HG03039 (cell line): Measurements from ENCODE around the gene CACNA2D1.

Experiments used
- ATAC-seq: cut with Tn5 transposase; IDR thresholded peaks from one replicate; pipeline ENCODE4 v1.9.1; 2021; ENCODE audit warnings: mild to moderate bottlenecking, moderate library complexity; ENCODE audit not compliant: unreplicated experiment

The CACNA2D1 gene

GRCh38 chr7:82443547-82444219 lies at the start of gene CACNA2D1:
TSS of gene CACNA2D1 (minus strand) at chr7:82443777.
- no peak for ATAC-seq

DNA sequence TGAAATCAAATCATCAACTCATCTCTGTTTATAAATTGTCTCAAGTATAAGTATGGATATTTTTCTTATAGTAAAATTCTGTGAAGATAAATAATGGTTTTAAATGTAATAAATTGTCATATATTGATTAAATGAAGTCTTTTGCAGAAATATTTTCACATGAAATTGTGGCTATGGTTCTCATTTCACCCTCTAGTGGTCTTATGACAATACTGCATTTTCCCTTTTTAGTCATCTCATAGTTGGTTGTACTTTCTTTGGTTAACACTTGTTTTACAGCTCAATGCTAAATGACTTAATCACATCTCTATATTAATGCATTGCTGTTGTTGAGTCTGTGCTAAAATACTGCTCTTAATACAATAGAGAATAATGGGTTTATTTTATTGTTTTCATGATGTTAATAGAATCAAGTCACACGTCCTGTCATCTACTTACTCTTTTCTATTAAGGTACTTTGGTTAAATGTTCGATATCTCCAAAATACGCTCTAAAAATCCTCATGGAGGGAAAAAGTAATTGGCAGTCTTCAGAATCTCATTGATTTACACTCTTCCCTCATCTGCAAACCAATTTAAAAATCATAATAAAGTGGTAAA lies 38.0 kb upstream of the CACNA2D1 start:
- ATAC-seq: no peak

GRCh38 chr7:82477733-82478515 lies 34.3 kb upstream of the CACNA2D1 start:
- ATAC-seq: no peak

- ATAC-seq: no peak
Measured at GRCh38 chr7:82472966-82473365, 29.4 kb upstream of the CACNA2D1 start.

DNA sequence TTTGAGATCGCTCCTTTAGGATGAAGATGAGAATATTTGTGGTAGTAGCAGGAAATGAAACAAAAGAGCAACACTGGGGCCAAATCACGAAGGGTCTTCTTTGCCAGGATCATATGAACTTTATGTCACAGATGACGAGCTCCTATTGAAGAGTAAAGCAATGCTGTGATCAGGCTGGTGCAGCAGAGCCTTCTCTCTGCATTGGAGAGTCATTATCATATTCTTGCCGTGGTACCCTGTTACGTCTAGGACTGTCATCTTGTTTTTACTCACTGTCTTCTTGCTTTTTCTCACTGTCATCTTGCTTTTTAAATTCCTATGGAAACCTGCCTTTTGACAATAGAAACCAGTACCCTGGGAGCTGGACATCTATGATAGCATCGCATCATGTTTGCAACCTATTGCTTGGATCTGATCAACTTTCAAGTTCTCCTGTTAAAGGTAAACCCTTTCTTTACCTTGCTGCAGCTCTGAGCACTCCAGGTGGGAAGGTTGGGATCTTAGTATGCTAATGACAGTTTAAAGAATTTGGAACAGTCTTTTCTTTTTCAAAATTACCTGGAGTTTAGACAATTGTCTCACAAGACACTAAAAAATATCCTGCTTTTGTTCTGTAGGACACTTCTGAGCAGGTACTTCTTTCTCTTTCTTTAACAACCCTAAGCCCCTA lies 27.9 kb upstream of the CACNA2D1 start:
- ATAC-seq: no peak

- ATAC-seq: no peak
Measured at GRCh38 chr7:82469207-82469606, 25.6 kb upstream of the CACNA2D1 start.

DNA sequence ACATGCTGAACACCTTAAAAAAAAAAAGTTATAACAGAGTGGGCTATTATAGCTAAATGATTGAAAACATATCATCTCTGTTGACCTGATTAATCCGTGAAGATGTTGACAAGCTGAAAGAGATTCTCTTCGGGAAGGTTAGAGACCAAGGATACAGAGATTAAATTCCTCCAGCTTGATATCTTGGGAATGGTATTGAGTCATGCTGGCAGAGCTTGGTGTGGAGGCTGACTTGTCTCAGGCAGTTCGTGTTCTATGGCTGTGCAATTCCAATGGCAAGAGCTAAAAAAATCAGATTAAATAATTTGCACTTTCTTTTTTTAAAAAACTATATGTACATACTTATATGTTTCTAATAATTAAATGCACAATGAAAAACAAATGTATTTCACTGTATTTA lies 24.9 kb upstream of the CACNA2D1 start:
- no peak for ATAC-seq

- no peak for ATAC-seq
Measured at GRCh38 chr7:82467020-82467419, 23.4 kb upstream of the CACNA2D1 start.

- no peak for ATAC-seq
Measured at GRCh38 chr7:82464372-82464771, 20.8 kb upstream of the CACNA2D1 start.

GRCh38 chr7:82455295-82455694 lies 11.7 kb upstream of the CACNA2D1 start:
- ATAC-seq: no peak

DNA sequence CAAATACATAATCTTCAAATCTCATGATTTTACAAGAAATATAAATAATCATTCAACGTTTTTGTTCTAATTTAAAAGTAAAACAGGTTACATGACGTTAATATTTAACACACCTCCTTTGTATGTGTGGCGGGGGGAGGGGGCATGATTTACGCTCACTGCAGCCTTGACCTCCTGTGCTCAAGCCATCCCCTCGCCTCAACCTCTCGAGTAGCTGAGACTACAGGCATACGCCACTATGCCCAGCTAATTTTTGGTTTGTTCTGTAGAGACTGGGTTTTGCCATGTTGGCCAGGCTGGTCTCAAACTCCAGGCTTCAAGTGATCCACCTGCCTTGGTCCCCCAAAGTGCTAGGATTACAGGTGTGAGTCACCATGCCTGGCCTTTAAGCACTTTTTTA lies 7.2 kb upstream of the CACNA2D1 start:
- no peak for ATAC-seq

DNA sequence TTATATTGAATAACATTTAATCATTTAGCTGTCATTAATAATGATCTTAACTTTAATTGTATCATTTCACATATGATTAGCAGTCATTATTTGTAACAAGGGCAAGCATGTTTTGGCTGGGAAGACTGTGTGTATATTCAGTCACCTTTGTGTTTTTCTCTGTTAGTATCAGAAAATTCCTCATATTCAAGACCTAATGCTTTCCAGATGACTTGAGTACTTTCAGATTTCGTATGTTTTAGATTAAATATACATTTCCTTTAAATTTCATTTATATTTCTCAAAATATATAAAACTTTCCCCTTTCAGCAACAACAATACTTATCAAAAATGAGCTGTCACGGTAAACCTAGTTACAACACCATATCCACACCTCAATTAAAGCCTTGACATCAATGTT lies 6.3 kb upstream of the CACNA2D1 start:
- ATAC-seq: no peak

DNA sequence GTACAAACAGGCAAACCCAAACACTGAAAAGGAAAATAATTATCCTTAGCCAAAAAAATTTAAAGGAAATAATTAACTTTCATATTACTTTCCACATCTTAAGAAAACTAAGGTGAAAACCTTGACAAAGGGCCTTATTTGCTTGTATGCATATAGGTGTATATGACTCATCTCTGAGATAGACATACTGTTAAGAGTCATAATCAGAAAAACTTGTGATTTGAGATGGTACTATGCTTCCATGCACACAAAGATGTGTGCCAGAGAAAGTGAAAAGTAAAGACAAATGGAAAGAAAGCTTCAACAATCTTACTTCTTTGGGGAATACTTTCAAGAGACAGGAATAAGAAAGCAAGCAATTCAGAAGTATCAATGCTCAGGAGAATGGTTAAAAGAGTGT lies 3.3 kb upstream of the CACNA2D1 start:
- no peak for ATAC-seq

DNA sequence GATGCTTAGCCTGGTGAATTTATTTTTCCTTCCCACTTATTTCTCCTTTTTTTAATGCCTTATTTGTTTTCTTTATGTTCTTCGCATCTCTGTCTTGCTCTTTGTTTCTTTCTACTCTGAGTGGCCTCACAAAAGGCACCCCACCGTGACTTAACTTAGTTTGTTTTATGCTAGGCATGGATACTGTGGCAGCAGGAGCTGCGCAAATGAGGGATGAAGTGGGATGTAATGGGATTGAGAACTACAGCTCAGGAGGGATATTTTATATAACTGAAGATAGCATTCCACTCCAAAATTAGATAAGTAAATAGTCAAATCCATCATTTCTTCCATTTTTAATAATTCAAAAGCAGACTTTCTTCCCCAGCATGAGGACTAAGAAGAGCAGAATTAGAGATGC lies 1.7 kb upstream of the CACNA2D1 start:
- no peak for ATAC-seq

DNA sequence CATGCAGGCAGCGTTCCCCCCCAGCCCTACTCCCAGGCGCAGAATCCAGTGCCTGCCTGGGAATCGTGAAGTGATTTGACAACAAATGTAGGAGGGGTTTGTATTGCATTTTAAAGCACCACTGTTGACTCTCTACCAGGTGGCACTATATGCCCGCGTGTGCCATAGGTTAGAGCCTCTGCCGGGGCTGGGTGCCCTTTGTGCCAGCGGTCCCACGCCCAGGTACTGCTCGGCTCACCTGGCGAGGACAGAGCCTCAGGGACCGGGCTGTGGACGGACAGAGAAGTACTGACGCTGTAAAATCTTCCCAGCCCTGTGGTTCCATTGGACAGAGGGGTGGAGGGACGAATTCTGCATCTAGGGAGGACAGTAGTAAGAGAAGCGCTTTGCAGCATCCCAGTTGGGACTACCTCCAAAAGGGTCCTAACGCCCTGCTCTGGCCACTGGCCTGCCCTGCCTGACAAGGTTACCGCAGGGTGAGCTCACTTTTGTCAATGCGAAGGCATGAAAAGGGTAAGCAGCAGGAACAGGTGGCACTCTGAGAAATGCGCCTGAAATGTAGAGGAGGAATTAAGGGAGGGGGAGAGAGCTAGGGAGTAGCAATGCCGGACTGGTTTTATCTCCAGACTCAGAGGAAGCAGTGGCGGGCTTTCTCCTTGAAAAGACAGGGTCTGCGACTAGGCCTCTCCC lies 788 bp upstream of the CACNA2D1 start:
- ATAC-seq: no peak

GRCh38 chr7:82443036-82443546 lies 486 bp downstream of the CACNA2D1 start:
- no peak for ATAC-seq

- no peak for ATAC-seq
Measured at GRCh38 chr7:82442492-82443035, 1.0 kb downstream of the CACNA2D1 start.

- ATAC-seq: no peak
Measured at GRCh38 chr7:82441669-82442478, 1.7 kb downstream of the CACNA2D1 start.

GRCh38 chr7:82438521-82438920 lies 5.1 kb downstream of the CACNA2D1 start:
- no peak for ATAC-seq

DNA sequence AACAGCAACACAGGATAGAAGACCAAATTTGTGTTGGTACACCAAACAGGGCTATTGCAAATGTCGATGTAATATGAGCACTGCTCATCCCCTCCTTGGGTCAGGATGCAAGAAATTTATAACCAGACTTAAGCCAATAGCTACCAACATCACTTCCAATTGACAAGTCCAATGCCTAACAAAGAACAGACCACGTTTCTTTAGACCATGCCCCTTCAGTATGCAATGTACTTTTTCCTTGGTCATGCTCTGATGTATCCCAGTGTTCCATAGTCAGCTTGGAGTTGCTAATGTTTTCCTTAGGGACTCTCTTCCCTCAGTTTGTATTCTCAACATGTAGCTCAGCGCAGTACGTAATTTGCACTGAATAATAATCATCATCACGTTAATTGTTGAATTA lies 7.8 kb downstream of the CACNA2D1 start:
- no peak for ATAC-seq
